Mesenchymal stem cell (in vitro differentiated cells and primary cell): ENCODE measurements around the gene UPF2.

Experiments
- DNase-seq: peaks from one replicate; pipeline ENCODE4 v3.0.0-alpha.2; 2013
- H2AFZ ChIP-seq: one replicate; pipeline ENCODE4 v1.6.1; 2013; ENCODE audit warnings: low read depth, mild to moderate bottlenecking, control low read depth, inconsistent platforms, low read length, moderate library complexity
- H2AK5ac ChIP-seq: 2 replicates; pipeline ENCODE4 v1.6.1; 2013; ENCODE audit warnings: low read length, moderate library complexity, mild to moderate bottlenecking, inconsistent platforms; ENCODE audit not compliant: severe bottlenecking
- H2BK120ac ChIP-seq: one replicate; pipeline ENCODE4 v1.6.1; 2013; ENCODE audit warnings: low read depth, mild to moderate bottlenecking, inconsistent platforms, low read length, moderate library complexity
- H2BK12ac ChIP-seq, 2 experiments: one replicate each; pipeline ENCODE4 v1.6.1; 2013; ENCODE audit warnings: inconsistent platforms in 2 of 2, low read length in 2 of 2, mild to moderate bottlenecking in 2 of 2, moderate library complexity in 2 of 2, control low read depth in 1 of 2
- H2BK15ac ChIP-seq: one replicate; pipeline ENCODE4 v1.6.1; 2013; ENCODE audit warnings: mild to moderate bottlenecking, low read depth, inconsistent platforms; ENCODE audit not compliant: poor library complexity, severe bottlenecking
- H2BK5ac ChIP-seq: 2 replicates; pipeline ENCODE4 v1.6.1; 2013; ENCODE audit warnings: low read depth, mild to moderate bottlenecking, low read length, control low read depth, inconsistent platforms; ENCODE audit not compliant: poor library complexity, severe bottlenecking
- H3K14ac ChIP-seq, 2 experiments: one replicate each; pipeline ENCODE4 v1.6.1; 2013; ENCODE audit warnings: inconsistent platforms in 2 of 2, low read length in 2 of 2, control low read depth in 1 of 2, mild to moderate bottlenecking in 1 of 2, moderate library complexity in 1 of 2
- H3K18ac ChIP-seq, 2 experiments: one replicate each; pipeline ENCODE4 v1.6.1; 2013; ENCODE audit warnings: inconsistent platforms in 2 of 2, low read length in 2 of 2, control low read depth in 1 of 2, low read depth in 1 of 2, mild to moderate bottlenecking in 1 of 2
- H3K23ac ChIP-seq, 2 experiments: one replicate each; pipeline ENCODE4 v1.6.1; 2013; ENCODE audit warnings: inconsistent platforms in 2 of 2, low read length in 2 of 2, mild to moderate bottlenecking in 2 of 2, moderate library complexity in 2 of 2, control low read depth in 1 of 2
- H3K27ac ChIP-seq: 2 replicates; pipeline ENCODE4 v1.5.1; 2013; ENCODE audit warnings: mild to moderate bottlenecking, moderate library complexity, low read length, control low read depth, inconsistent platforms; ENCODE audit not compliant: poor library complexity, severe bottlenecking
- H3K27me3 ChIP-seq, 2 experiments: 2 replicates each; pipeline versions ENCODE4 v1.6.1 to v1.7.0; 2013; ENCODE audit warnings: low read length in 2 of 2, mild to moderate bottlenecking in 2 of 2, moderate library complexity in 2 of 2, control low read depth in 1 of 2, inconsistent platforms in 1 of 2; ENCODE audit not compliant: control insufficient read depth in 1 of 2, insufficient read depth in 1 of 2
- H3K36me3 ChIP-seq, 2 experiments: 2 replicates each; pipeline versions ENCODE4 v1.6.1 to v1.7.0; 2013; ENCODE audit warnings: low read length in 2 of 2, control low read depth in 1 of 2, inconsistent platforms in 1 of 2, low read depth in 1 of 2, mild to moderate bottlenecking in 1 of 2; ENCODE audit not compliant: insufficient read depth in 2 of 2, control insufficient read depth in 1 of 2
- H3K4ac ChIP-seq, 2 experiments: one replicate each; pipeline ENCODE4 v1.6.1; 2013; ENCODE audit warnings: inconsistent platforms in 2 of 2, low read length in 2 of 2, mild to moderate bottlenecking in 2 of 2, moderate library complexity in 2 of 2, control low read depth in 1 of 2, low read depth in 1 of 2
- H3K4me1 ChIP-seq: 2 replicates; pipeline ENCODE4 v1.6.1; 2013; ENCODE audit warnings: low read depth, low read length, control low read depth; ENCODE audit not compliant: control insufficient read depth, insufficient read depth
- H3K4me2 ChIP-seq: 2 replicates; pipeline ENCODE4 v1.6.1; 2013; ENCODE audit warnings: low read length, mild to moderate bottlenecking, inconsistent platforms; ENCODE audit not compliant: poor library complexity, severe bottlenecking
- H3K4me3 ChIP-seq, 2 experiments: 2 replicates each; pipeline versions ENCODE4 v1.5.1 to v1.7.0; 2013; ENCODE audit warnings: low read length in 2 of 2, mild to moderate bottlenecking in 2 of 2, control low read depth in 1 of 2, low read depth in 1 of 2; ENCODE audit not compliant: insufficient read depth in 1 of 2
- H3K79me1 ChIP-seq: replicated peaks from 2 replicates; pipeline ENCODE4 v1.6.1; 2013; ENCODE audit warnings: mild to moderate bottlenecking, control low read depth, low read length, inconsistent platforms; ENCODE audit not compliant: poor library complexity, severe bottlenecking
- H3K9ac ChIP-seq: 2 replicates; pipeline ENCODE4 v1.7.0; 2013; ENCODE audit warnings: mild to moderate bottlenecking, low read length, moderate library complexity
- H3K9me3 ChIP-seq: 2 replicates; pipeline ENCODE4 v1.7.0; 2013; ENCODE audit warnings: mild to moderate bottlenecking, low read length; ENCODE audit not compliant: control insufficient read depth
- H4K8ac ChIP-seq: one replicate; pipeline ENCODE4 v1.6.1; 2013; ENCODE audit warnings: inconsistent platforms, mild to moderate bottlenecking, low read length, moderate library complexity
- H4K91ac ChIP-seq: one replicate; pipeline ENCODE4 v1.6.1; 2013; ENCODE audit warnings: mild to moderate bottlenecking, low read length, inconsistent platforms
- WGBS: methylation state at CpG from one replicate; pipeline ENCODE4 v1.1.7; 2013; ENCODE audit warnings: mixed read lengths; 5-methylcytosine and 5-hydroxymethylcytosine counted together

The UPF2 gene

DNA sequence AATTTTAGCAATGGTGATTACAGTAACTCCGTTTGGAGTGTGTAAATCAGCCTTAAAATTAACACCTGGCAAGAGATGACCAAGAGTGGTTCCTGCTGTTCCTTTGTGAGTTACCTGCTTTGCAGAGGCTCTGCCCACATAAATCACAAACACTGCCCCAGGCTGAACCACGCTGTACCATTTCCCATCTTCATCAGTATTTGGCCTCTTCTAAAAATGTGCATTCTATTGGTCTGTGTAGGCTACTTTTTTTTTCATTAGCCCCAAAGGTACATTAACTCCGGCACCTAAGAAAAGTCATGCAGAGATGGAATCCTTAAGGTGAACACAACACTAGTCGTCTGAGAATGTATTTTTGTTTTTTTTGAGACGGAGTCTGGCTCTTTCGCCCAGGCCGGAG lies 123.3 kb downstream of the UPF2 start:
- Histone ChIP-seq H2AK5ac (no peak overlapping the region), H3K4me2 (no peak overlapping the region), H3K79me1 (peaks cover 2% of the 10 kb centered on the region), H3K14ac (no peak overlapping the region), H3K4ac (no peak overlapping the region), H3K9me3 (no peaks in the 10 kb centered on the region), H2BK5ac (no peak overlapping the region), H3K18ac (no peak overlapping the region), H3K36me3 (peaks cover 20 to 35% of the 10 kb centered on the region in 2 experiments), H2AFZ (no peak overlapping the region), H4K8ac (no peak overlapping the region), H3K4me3 (no peak overlapping the region), H2BK120ac (no peak overlapping the region), H2BK12ac (no peak overlapping the region), H3K23ac (no peak overlapping the region), H3K27ac (no peak overlapping the region), H4K91ac (no peak overlapping the region), H3K9ac (no peak overlapping the region), H3K27me3 (no peaks in the 10 kb centered on the region), H3K4me1 (no peaks in the 10 kb centered on the region), H2BK15ac (no peak overlapping the region)
- no peak for DNase-seq
- 92% methylated on average over 7 of the region's 7 CpGs for WGBS

- no peak overlapping the region for H2BK15ac ChIP-seq
- no peak for DNase-seq
- H3K4me2 ChIP-seq: no peak overlapping the region
- no peak overlapping the region for H2BK120ac ChIP-seq
- no peak overlapping the region for H4K8ac ChIP-seq
- 95% methylated on average over 8 of the region's 8 CpGs for WGBS
- no peak overlapping the region for H3K23ac ChIP-seq
- H3K79me1 ChIP-seq: peaks cover 2% of the 10 kb centered on the region
- no peak overlapping the region for H2BK12ac ChIP-seq
- H3K4ac ChIP-seq: no peak overlapping the region
- no peak overlapping the region for H2AK5ac ChIP-seq
- no peak overlapping the region for H3K18ac ChIP-seq
- no peak overlapping the region for H3K4me3 ChIP-seq
- H3K14ac ChIP-seq: no peak overlapping the region
- H2AFZ ChIP-seq: no peak overlapping the region
- H3K4me1 ChIP-seq: no peaks in the 10 kb centered on the region
- no peak overlapping the region for H3K9ac ChIP-seq
- peaks cover 0 to under 1% of the 10 kb centered on the region in 2 experiments for H3K27me3 ChIP-seq
- no peak overlapping the region for H2BK5ac ChIP-seq
- peaks cover 20 to 35% of the 10 kb centered on the region in 2 experiments for H3K36me3 ChIP-seq
- no peak overlapping the region for H3K27ac ChIP-seq
- no peaks in the 10 kb centered on the region for H3K9me3 ChIP-seq
- H4K91ac ChIP-seq: no peak overlapping the region
Measured at GRCh38 chr10:11918384-11918783, 124.2 kb downstream of the UPF2 start.

GRCh38 chr10:11913079-11913641 lies 129.4 kb downstream of the UPF2 start:
- Histone ChIP-seq H2BK15ac (no peak overlapping the region), H3K9ac (no peak overlapping the region), H3K79me1 (no peaks in the 10 kb centered on the region), H2BK120ac (no peak overlapping the region), H4K8ac (no peak overlapping the region), H3K4ac (no peak overlapping the region), H3K18ac (no peak overlapping the region), H3K27ac (no peak overlapping the region), H3K4me1 (peaks cover 3% of the 10 kb centered on the region), H3K23ac (no peak overlapping the region), H3K14ac (peak overlapping the region in 1 of 2 experiments; percentile 3), H2BK5ac (no peak overlapping the region), H3K9me3 (no peaks in the 10 kb centered on the region), H4K91ac (no peak overlapping the region), H3K4me3 (peak overlapping the region in 1 of 2 experiments; percentile 24), H2AK5ac (no peak overlapping the region), H2AFZ (no peak overlapping the region), H2BK12ac (no peak overlapping the region), H3K4me2 (no peak overlapping the region), H3K36me3 (no peaks in the 10 kb centered on the region), H3K27me3 (peaks cover 0 to 18% of the 10 kb centered on the region in 2 experiments)
- 66% methylated on average over 11 of the region's 11 CpGs for WGBS
- DNase-seq: no peak

DNA sequence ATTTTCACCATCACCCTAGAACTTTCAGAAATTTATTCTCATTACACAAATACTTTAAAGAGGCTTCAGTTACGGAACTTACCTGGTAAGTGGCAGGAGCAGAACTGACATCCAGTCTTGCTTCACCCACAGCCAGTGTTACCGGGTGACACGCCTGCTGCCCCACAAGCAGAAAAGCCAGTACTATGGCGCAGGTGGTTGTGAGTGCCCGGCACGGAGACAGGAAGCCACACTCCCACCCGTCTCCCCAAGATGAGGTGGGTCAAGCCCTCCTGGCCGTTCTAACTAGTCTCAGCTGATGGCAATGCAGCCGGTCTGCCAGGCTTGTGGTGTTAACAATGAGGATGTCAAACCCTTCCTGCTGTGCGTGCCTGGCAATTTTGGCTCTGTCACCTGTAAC lies 132.5 kb downstream of the UPF2 start:
- Histone ChIP-seq H2AFZ (no peak overlapping the region), H2BK120ac (no peak overlapping the region), H3K4me2 (no peak overlapping the region), H3K23ac (no peak overlapping the region), H2BK5ac (no peak overlapping the region), H3K4me3 (no peak overlapping the region), H3K18ac (no peak overlapping the region), H2BK12ac (no peak overlapping the region), H3K27me3 (peaks cover 0 to 18% of the 10 kb centered on the region in 2 experiments), H3K14ac (no peak overlapping the region), H2AK5ac (no peak overlapping the region), H3K9me3 (no peaks in the 10 kb centered on the region), H4K91ac (no peak overlapping the region), H3K79me1 (no peaks in the 10 kb centered on the region), H3K4me1 (peaks cover 6% of the 10 kb centered on the region), H2BK15ac (no peak overlapping the region), H4K8ac (no peak overlapping the region), H3K27ac (no peak overlapping the region), H3K4ac (no peak overlapping the region), H3K9ac (no peak overlapping the region), H3K36me3 (no peaks in the 10 kb centered on the region)
- no peak for DNase-seq
- 93% methylated on average over 10 of the region's 10 CpGs for WGBS
